HCT116 (cell line): ENCODE results near the gene MYH6. TPM values are rescaled to one million over a fixed set of nuclear protein-coding genes. Genes with fewer than 3 reads are reported as not detected.

Source experiments
- ATAC-seq: fragments of 200-7000 bp; cut with Tn5 transposase; 2 replicates; pipeline ENCODE4 v1.9.1; 2020; ENCODE audit warnings: mild to moderate bottlenecking, moderate library complexity
- BruUV-seq: library from RNA; stranded (reverse); fragments of 400-500 nt; replicated peaks from 2 replicates; lab custom pipeline; 2021; lab: Mats Ljungman, UMichigan
- CTCF ChIA-PET: fragments of 300-600 bp; sonication (Branson Sonifier 250); formaldehyde crosslinking; loops from one replicate; lab custom pipeline; 2021; ENCODE audit warnings: antibody characterized with exemption; lab: Charles Lee
- POLR2A ChIA-PET: fragments of 300-600, 350-600 bp; sonication (Branson Sonifier 250); formaldehyde crosslinking; loops from one replicate; lab custom pipeline; 2021; ENCODE audit warnings: antibody characterized with exemption; lab: Charles Lee
- RAD21 ChIA-PET, 2 experiments: fragments of 300-600 bp; sonication (Branson Sonifier 250); formaldehyde crosslinking; loops; one replicate each; lab custom pipeline; 2023; ENCODE audit warnings: low total read pairs in 2 of 2; ENCODE audit not compliant: uncharacterized antibody in 2 of 2, unreplicated experiment in 2 of 2, low non-redundant PET in 1 of 2; lab: Charles Lee
- DNase-seq: peaks from one replicate; pipeline ENCODE4 v3.0.0-alpha.2; 2010; ENCODE audit warnings: low read depth, low spot score
- H2AFZ ChIP-seq: fragments of 200-600 bp; shearing (Covaris generic), sonication (generic); 2 replicates; pipeline ENCODE4 v1.6.1; 2017; ENCODE audit warnings: low read depth, mixed run types, mixed read lengths, antibody characterized with exemption, low read length; ENCODE audit not compliant: poor library complexity, severe bottlenecking
- H3K27ac ChIP-seq: 2 replicates; pipeline ENCODE4 v1.5.1; 2012; ENCODE audit warnings: low read depth, low read length
- H3K27me3 ChIP-seq: fragments of 200-600 bp; sonication (generic); 2 replicates; pipeline ENCODE4 v1.6.1; 2016; ENCODE audit warnings: mixed run types, low read length, mixed read lengths; ENCODE audit not compliant: insufficient read depth
- H3K36me3 ChIP-seq, 2 experiments: fragments of 200-500 bp in 1 of 2; fragments of 200-600 bp in 1 of 2; sonication (Bioruptor generic) in 1 of 2; sonication (generic) in 1 of 2; 2 replicates each; pipeline versions ENCODE4 v1.5.1 to v1.6.1; 2014 to 2016; ENCODE audit warnings: low read length in 2 of 2, inconsistent platforms in 1 of 2, mixed read lengths in 1 of 2, mixed run types in 1 of 2; ENCODE audit not compliant: insufficient read depth in 2 of 2, control insufficient read depth in 1 of 2
- H3K4me1 ChIP-seq, 2 experiments: fragments of 200-600 bp in 1 of 2; sonication (generic) in 1 of 2; 2 replicates each; pipeline versions ENCODE4 v1.5.1 to v1.6.1; 2012 to 2017; ENCODE audit warnings: low read length in 2 of 2, inconsistent platforms in 1 of 2, mild to moderate bottlenecking in 1 of 2, mixed read lengths in 1 of 2, mixed run types in 1 of 2, moderate library complexity in 1 of 2; ENCODE audit not compliant: insufficient read depth in 2 of 2, control insufficient read depth in 1 of 2
- H3K4me2 ChIP-seq: fragments of 200-600 bp; sonication (generic); 2 replicates; pipeline ENCODE4 v1.6.1; 2017; ENCODE audit warnings: mixed run types, low read length, mixed read lengths
- H3K4me3 ChIP-seq, 2 experiments: fragments of 200-600 bp in 1 of 2; sonication (generic) in 1 of 2; replicated peaks in 1 of 2; 2 replicates each; pipeline ENCODE4 v1.5.1; 2011 to 2016; ENCODE audit warnings: low read length in 2 of 2, control low read depth in 1 of 2, low read depth in 1 of 2, mild to moderate bottlenecking in 1 of 2, mixed read lengths in 1 of 2, mixed run types in 1 of 2
- H3K79me2 ChIP-seq: fragments of 200-600 bp; sonication (generic); 2 replicates; pipeline ENCODE4 v1.6.1; 2017; ENCODE audit warnings: mild to moderate bottlenecking, mixed run types, low read length, moderate library complexity, mixed read lengths; ENCODE audit not compliant: insufficient read depth
- H3K9ac ChIP-seq: fragments of 200-600 bp; sonication (generic); 2 replicates; pipeline ENCODE4 v1.6.1; 2016; ENCODE audit warnings: low read length, mixed read lengths
- H3K9me2 ChIP-seq: fragments of 200-600 bp; sonication (generic), shearing (Covaris generic); 2 replicates; pipeline ENCODE4 v1.6.1; 2017; ENCODE audit warnings: mixed run types, mild to moderate bottlenecking, moderate library complexity; ENCODE audit not compliant: insufficient read depth
- H3K9me3 ChIP-seq, 2 experiments: fragments of 200-500 bp in 1 of 2; fragments of 200-600 bp in 1 of 2; sonication (Bioruptor generic) in 1 of 2; sonication (generic) in 1 of 2; 2 replicates each; pipeline ENCODE4 v1.6.1; 2014 to 2017; ENCODE audit warnings: low read length in 2 of 2, mixed read lengths in 2 of 2, inconsistent platforms in 1 of 2, low read depth in 1 of 2, mild to moderate bottlenecking in 1 of 2, mixed run types in 1 of 2, moderate library complexity in 1 of 2; ENCODE audit not compliant: control insufficient read depth in 1 of 2, insufficient read depth in 1 of 2
- H4K20me1 ChIP-seq: fragments of 200-600 bp; sonication (generic), shearing (Covaris generic); 2 replicates; pipeline ENCODE4 v1.6.1; 2017; ENCODE audit warnings: mixed run types, mild to moderate bottlenecking, moderate library complexity; ENCODE audit not compliant: insufficient read depth
- ATF3 ChIP-seq: IDR thresholded peaks from 2 replicates; pipeline ENCODE4 v1.6.1; 2012
- CBX3 ChIP-seq: IDR thresholded peaks from 2 replicates; pipeline ENCODE4 v1.6.1; 2012; ENCODE audit warnings: low read depth
- CEBPB ChIP-seq: IDR thresholded peaks from 2 replicates; pipeline ENCODE4 v1.6.1; 2012; ENCODE audit warnings: low read depth
- ELF1 ChIP-seq: IDR thresholded peaks from 2 replicates; pipeline ENCODE4 v1.6.1; 2012; ENCODE audit warnings: low read depth, borderline replicate concordance
- EZH2 ChIP-seq: fragments of 200-600 bp; sonication (generic); IDR thresholded peaks from 2 replicates; pipeline ENCODE4 v1.6.1; 2017; ENCODE audit warnings: antibody characterized with exemption, mixed run types
- FOSL1 ChIP-seq: IDR thresholded peaks from 2 replicates; pipeline ENCODE4 v1.6.1; 2012; ENCODE audit warnings: low read depth
- JUND ChIP-seq: IDR thresholded peaks from 2 replicates; pipeline ENCODE4 v1.6.1; 2012
- POLR2A ChIP-seq: IDR thresholded peaks from 2 replicates; pipeline ENCODE4 v1.7.0; 2011; ENCODE audit warnings: borderline replicate concordance; ENCODE audit not compliant: insufficient read depth, insufficient read length; ENCODE audit errors: extremely low read depth
- POLR2AphosphoS5 ChIP-seq: IDR thresholded peaks from 2 replicates; pipeline ENCODE4 v1.6.1; 2011; ENCODE audit warnings: mild to moderate bottlenecking, low read depth, low read length, moderate library complexity
- RAD21 ChIP-seq: IDR thresholded peaks from 2 replicates; pipeline ENCODE4 v1.6.1; 2012; ENCODE audit warnings: low read depth, mild to moderate bottlenecking
- REST ChIP-seq: IDR thresholded peaks from 2 replicates; pipeline ENCODE4 v1.6.1; 2012; ENCODE audit warnings: low read depth
- SIN3A ChIP-seq: IDR thresholded peaks from 2 replicates; pipeline ENCODE4 v1.6.1; 2012; ENCODE audit warnings: low read depth
- SP1 ChIP-seq: IDR thresholded peaks from 2 replicates; pipeline ENCODE4 v1.6.1; 2012; ENCODE audit warnings: low read depth
- SRF ChIP-seq: IDR thresholded peaks from 2 replicates; pipeline ENCODE4 v1.6.1; 2012; ENCODE audit warnings: low read depth
- TCF7L2 ChIP-seq: IDR thresholded peaks from 2 replicates; pipeline ENCODE4 v1.7.0; 2011; ENCODE audit warnings: borderline replicate concordance, inconsistent platforms; ENCODE audit not compliant: insufficient read depth, insufficient read length; ENCODE audit errors: extremely low read depth
- YY1 ChIP-seq: IDR thresholded peaks from 2 replicates; pipeline ENCODE4 v1.6.1; 2011; ENCODE audit warnings: low read length, low read depth, moderate library complexity, mild to moderate bottlenecking; ENCODE audit not compliant: insufficient replicate concordance; ENCODE audit errors: extremely low read depth
- ZFX ChIP-seq: fragments of 450-650 bp; IDR thresholded peaks from 2 replicates; pipeline ENCODE4 v1.6.1; 2017
- ZNF274 ChIP-seq: fragments of 200-500 bp; sonication (Bioruptor generic); IDR thresholded peaks from 2 replicates; pipeline ENCODE4 v1.6.1; 2014; ENCODE audit warnings: mild to moderate bottlenecking, low read depth, low read length, inconsistent platforms
- intact Hi-C: fragments of 100-400 bp; cut with micrococcal nuclease; formaldehyde crosslinking; loops from 2 replicates; pipeline ENCODE4 v1.10.0; 2022
- total RNA-seq: library from RNA; stranded (reverse); gene quantifications from one replicate; pipeline ENCODE4 v1.2.1, GENCODE V29; 2021; ENCODE audit not compliant: unreplicated experiment
- TF ChIP-seq, protein P1 (sequence below): IDR thresholded peaks from 2 replicates; pipeline ENCODE4 v1.6.1; 2012
- TF ChIP-seq, protein P2 (sequence below): IDR thresholded peaks from 2 replicates; pipeline ENCODE4 v1.6.1; 2011; ENCODE audit warnings: mild to moderate bottlenecking, low read length, moderate library complexity; ENCODE audit not compliant: insufficient replicate concordance; ENCODE audit errors: extremely low read depth

Gene MYH6
- total RNA-seq, 1 experiment from 2014 or later: not detected

- RAD21 ChIA-PET: no interaction called here
- H2AFZ ChIP-seq: no peak overlapping the region
- intact Hi-C loops: no loop called here
Measured at GRCh38 chr14:23361320-23361719, 46.8 kb downstream of the MYH6 start.

More at GRCh38 chr14:23361320-23361719, 46.8 kb downstream of the MYH6 start:
- no peak overlapping the region for H3K27ac ChIP-seq
- BruUV-seq: no TSS peak
- no peaks in the 10 kb centered on the region for H4K20me1 ChIP-seq
- no peaks in the 10 kb centered on the region for H3K4me1 ChIP-seq
- H3K9me3 ChIP-seq: no peaks in the 10 kb centered on the region
- ChIA-PET POLR2A (no interaction called here), CTCF (interaction anchor here (1.1 to 2.8 kb wide), 5 partner anchors 16 to 293 kb away, joined by 4 to 14 read pairs (median 5); no protein-coding TSS in a partner anchor)
- no peaks in the 10 kb centered on the region for H3K9me2 ChIP-seq
- H3K36me3 ChIP-seq: no peaks in the 10 kb centered on the region
- DNase-seq (no peak), ATAC-seq (no peak)
- 0 out of 2 replicates have a peak, but pooled peaks cover 3% of the 10 kb centered on the region for H3K27me3 ChIP-seq
- H3K9ac ChIP-seq: no peak overlapping the region
- TF ChIP-seq ZNF274 (no peak), ATF3 (no peak), TCF7L2 (no peak), ELF1 (no peak), SRF (no peak), YY1 (no peak), POLR2AphosphoS5 (no peak), RAD21 (no peak), SIN3A (no peak), JUND (no peak), FOSL1 (no peak), ZFX (no peak), SP1 (no peak), CBX3 (no peak), POLR2A (no peak), EZH2 (no peak), REST (no peak), CEBPB (no peak)
- TF ChIP-seq, protein P1, sequence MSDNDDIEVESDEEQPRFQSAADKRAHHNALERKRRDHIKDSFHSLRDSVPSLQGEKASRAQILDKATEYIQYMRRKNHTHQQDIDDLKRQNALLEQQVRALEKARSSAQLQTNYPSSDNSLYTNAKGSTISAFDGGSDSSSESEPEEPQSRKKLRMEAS: no peak
- TF ChIP-seq, protein P2, sequence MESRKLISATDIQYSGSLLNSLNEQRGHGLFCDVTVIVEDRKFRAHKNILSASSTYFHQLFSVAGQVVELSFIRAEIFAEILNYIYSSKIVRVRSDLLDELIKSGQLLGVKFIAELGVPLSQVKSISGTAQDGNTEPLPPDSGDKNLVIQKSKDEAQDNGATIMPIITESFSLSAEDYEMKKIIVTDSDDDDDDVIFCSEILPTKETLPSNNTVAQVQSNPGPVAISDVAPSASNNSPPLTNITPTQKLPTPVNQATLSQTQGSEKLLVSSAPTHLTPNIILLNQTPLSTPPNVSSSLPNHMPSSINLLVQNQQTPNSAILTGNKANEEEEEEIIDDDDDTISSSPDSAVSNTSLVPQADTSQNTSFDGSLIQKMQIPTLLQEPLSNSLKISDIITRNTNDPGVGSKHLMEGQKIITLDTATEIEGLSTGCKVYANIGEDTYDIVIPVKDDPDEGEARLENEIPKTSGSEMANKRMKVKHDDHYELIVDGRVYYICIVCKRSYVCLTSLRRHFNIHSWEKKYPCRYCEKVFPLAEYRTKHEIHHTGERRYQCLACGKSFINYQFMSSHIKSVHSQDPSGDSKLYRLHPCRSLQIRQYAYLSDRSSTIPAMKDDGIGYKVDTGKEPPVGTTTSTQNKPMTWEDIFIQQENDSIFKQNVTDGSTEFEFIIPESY: no peak
- H3K4me2 ChIP-seq: no peak overlapping the region
- H3K4me3 ChIP-seq: no peak overlapping the region
- H3K79me2 ChIP-seq: no peaks in the 10 kb centered on the region
